Articular chondrocyte of knee joint (primary cell): ENCODE measurements around the gene WBP11. TPM values are rescaled to one million over a fixed set of nuclear protein-coding genes. Genes with fewer than 3 reads are reported as not detected.

ENCODE experiments used
- total RNA-seq: library from RNA; depleted of rRNA; stranded (reverse); fragments of >200 nt; gene quantifications from 2 replicates; pipeline ENCODE4 v1.2.3, GENCODE V29; 2012

The WBP11 gene
- total RNA-seq, result 16.3 and 18.7 TPM in 2 replicates

DNA sequence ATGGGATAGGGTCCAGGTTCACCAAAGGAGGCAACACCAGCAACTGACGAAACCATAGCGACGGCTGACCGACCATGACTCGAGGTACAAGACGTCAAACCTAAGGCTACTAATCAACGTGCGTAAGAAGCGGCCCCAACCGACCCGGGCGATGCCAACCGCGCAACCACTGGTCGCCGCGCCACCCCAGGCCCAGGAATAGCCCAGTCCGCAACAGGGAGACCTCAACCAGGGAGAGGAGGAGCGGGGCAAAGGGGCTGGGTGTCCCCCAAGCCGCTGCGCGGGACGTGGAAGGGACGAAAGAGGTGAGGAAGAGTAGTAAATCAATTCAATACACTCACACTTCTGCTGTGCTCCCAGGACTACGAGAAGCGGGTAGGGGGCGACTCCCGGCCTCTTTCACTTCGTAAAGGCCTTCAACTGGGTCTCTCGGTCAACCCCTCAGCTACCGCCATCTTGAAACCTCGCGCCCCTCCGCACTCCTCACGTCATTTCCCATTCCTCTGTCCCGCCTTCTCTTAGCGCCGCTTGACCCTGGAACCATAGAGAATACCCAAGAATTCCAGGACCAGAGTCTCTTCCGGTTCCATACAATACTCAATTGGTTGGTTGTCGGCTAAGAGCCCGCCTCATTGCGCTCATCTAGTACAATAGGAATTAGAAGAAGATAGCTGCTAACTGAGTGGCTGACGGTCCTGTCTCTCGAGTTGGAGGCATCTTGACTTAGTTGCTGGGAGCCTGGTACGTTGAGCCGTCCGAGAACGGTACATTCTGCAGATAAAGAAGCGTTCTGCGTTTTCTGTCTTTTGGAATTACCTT lies at the start of gene WBP11, which contains the start of gene C12orf60:
Gene WBP11, minus strand, starts transcription at position 468 of the 819 bp plus-strand sequence. CDS start 2,095 bp downstream, outside the sequence.
Gene C12orf60, plus strand, starts transcription at position 660 of the 819 bp plus-strand sequence. CDS start 19,266 bp downstream, outside the sequence.

DNA sequence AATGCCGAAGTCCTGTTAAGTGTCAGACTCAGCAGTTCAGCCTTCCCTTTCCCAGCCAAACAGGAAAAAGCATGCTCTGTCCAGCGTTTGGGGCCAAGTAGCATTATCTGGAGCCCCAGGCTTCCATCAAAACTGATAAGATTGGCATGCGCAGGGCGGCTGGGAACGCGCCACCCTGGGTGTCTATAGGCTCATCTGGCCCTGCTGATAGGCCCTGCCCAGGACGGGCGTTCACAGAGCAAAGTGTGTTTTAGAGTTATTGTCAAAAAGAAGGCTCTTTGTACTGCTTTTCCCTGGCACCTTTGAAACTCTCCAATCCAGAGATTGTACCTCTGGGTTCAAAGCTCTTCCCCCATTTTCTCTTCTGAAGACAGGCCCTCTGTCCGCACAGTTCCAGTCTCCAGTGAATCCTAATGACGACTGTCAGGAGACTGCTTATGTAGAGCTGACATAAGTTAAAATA lies 40.2 kb upstream of the WBP11 start, which contains the start of gene ART4:
Gene ART4, minus strand, starts transcription at position 102 of the 463 bp plus-strand sequence. CDS start 413 bp downstream, outside the sequence.

DNA sequence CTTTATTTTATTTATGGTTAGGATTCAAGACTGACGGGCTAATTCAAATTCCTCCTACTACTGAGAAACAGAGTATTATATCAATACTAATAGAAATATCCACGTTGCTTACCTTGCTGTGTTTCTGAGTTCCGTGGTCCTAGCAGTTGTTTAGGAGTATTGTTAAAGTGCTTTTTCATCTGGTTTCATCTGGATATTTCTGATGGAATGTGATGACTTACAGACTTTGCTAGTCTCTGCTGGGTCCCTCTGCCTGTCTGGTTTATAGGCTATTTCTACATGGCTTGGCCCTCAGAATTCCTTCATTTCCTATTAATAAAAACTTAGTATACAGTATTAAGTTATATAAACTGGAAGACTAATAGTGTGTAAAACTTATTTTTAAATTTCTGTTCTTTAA lies 10.7 kb upstream of the WBP11 start, which contains the start of gene SMCO3:
Gene SMCO3, minus strand, starts transcription at position 169 of the 400 bp plus-strand sequence. CDS start 7,502 bp downstream, outside the sequence.

Other genes starting within 250 kb of the WBP11 start
- gene PLBD1, start 235.6 kb downstream of the WBP11 start, total RNA-seq, result 14.6 and 18.7 TPM in 2 replicates
- gene GUCY2C, start 106.9 kb downstream of the WBP11 start, total RNA-seq, result 0.11 TPM in 1 of 2 replicates, not detected in the other
- gene C12orf60, start 192 bp upstream of the WBP11 start, total RNA-seq, result 1.6 and 1.9 TPM in 2 replicates
- 0.11 and 0.13 TPM in 2 replicates for gene SMCO3, start 10.7 kb upstream of the WBP11 start, total RNA-seq
- 0.11 TPM in 1 of 2 replicates, not detected in the other for gene ART4, start 40.0 kb upstream of the WBP11 start, total RNA-seq
- gene MGP, start 82.4 kb upstream of the WBP11 start, total RNA-seq, result 63.6 and 73.9 TPM in 2 replicates
- gene ERP27, start 135.1 kb upstream of the WBP11 start, total RNA-seq, result not detected in 2 replicates
- gene ARHGDIB, start 158.1 kb upstream of the WBP11 start, total RNA-seq, result 2.9 and 6.3 TPM in 2 replicates
- not detected in 2 replicates for gene PDE6H, start 169.6 kb upstream of the WBP11 start, total RNA-seq